ENCODE results near the gene ARHGEF25. TPM values are rescaled to one million over a fixed set of nuclear protein-coding genes. Genes with fewer than 3 reads are reported as not detected.

ARHGEF25 gene
- total RNA-seq, 1 experiment from 2014 or later: 5.2 TPM

DNA sequence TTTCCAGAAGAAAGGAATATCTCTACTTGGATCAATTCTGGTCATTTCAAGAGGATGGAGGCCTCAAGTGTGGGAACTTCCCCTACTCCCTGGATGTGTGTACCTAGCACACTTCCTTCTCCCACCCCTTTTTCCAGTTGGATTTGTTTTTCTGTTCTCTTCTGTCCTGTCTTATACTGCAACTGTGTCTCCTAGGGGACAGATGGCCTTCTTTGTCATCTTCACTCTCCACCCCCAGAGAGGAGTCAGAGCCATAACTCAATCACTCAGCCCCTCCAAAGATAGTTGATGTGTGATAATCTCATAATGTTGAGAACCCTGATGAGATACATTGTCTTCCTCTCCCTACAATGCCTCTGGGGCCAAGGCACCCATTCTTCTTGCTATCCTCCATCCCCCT, 8.7 kb upstream of the ARHGEF25 start:
- H3K4me1 ChIP-seq: peaks cover 6% of the 10 kb centered on the region; the same call in 1 of the 2 replicates
- H3K4me3 ChIP-seq (ENCODE audit: low read depth, low read length): no peak overlapping the region
- H3K27me3 Mint-ChIP-seq (ENCODE audit: insufficient read depth, unreplicated experiment): no peaks in the 10 kb centered on the region
- H3K9me3 ChIP-seq: no peaks in the 10 kb centered on the region
- no peaks in the 10 kb centered on the region for H3K9me3 Mint-ChIP-seq (ENCODE audit: unreplicated experiment)
- H3K27me3 ChIP-seq (replicated peaks; ENCODE audit: control insufficient read depth, insufficient read depth, low read length): no peaks in the 10 kb centered on the region
- DNase-seq: no peak
- ChIA-PET POLR2A (no interaction called here), CTCF (no interaction called here)
- H3K36me3 ChIP-seq (ENCODE audit: control insufficient read depth, insufficient read depth, low read length): peaks cover 3% of the 10 kb centered on the region
- H3K4me1 Mint-ChIP-seq (ENCODE audit: low read depth, unreplicated experiment): peaks cover 7% of the 10 kb centered on the region
- no peak overlapping the region for H3K4me3 Mint-ChIP-seq (ENCODE audit: unreplicated experiment)
- peaks cover 28% of the 10 kb centered on the region for H3K36me3 Mint-ChIP-seq (ENCODE audit: insufficient read depth, unreplicated experiment)
- intact Hi-C loops (cut with micrococcal nuclease; ENCODE audit: unreplicated experiment): no loop called here
- BruUV-seq (replicated peaks): no TSS peak
- no peak overlapping the region for H3K27ac Mint-ChIP-seq (ENCODE audit: unreplicated experiment)
- TF ChIP-seq, protein P1, sequence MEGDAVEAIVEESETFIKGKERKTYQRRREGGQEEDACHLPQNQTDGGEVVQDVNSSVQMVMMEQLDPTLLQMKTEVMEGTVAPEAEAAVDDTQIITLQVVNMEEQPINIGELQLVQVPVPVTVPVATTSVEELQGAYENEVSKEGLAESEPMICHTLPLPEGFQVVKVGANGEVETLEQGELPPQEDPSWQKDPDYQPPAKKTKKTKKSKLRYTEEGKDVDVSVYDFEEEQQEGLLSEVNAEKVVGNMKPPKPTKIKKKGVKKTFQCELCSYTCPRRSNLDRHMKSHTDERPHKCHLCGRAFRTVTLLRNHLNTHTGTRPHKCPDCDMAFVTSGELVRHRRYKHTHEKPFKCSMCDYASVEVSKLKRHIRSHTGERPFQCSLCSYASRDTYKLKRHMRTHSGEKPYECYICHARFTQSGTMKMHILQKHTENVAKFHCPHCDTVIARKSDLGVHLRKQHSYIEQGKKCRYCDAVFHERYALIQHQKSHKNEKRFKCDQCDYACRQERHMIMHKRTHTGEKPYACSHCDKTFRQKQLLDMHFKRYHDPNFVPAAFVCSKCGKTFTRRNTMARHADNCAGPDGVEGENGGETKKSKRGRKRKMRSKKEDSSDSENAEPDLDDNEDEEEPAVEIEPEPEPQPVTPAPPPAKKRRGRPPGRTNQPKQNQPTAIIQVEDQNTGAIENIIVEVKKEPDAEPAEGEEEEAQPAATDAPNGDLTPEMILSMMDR (IDR thresholded peaks at IDR 0.05; ENCODE audit: insufficient read depth in 1 of 2, low read depth in 1 of 2, low read length in 1 of 2, severe bottlenecking in 1 of 2, unreplicated experiment in 1 of 2): no peak

DNA sequence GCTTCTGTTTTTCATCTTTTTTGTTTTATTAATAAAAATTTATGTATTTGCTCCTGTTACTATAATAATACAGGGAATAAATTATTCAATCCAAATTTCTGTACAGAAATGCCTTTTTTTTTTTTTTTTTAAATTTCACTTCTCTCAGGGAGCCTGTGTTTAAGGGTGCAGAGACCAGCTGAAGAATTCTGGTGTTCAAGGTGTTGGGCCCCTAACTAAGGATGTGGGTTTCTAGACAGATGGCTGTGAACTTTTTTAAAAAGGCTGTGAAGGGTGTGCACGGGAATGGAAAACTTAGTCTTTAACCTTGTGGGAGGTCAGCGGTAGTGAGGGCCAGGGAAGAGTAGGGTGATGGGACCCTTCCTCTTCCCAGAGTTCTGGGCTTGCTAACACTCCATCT, 7.9 kb upstream of the ARHGEF25 start:
- no peaks in the 10 kb centered on the region for H3K9me3 Mint-ChIP-seq (ENCODE audit: unreplicated experiment)
- H3K4me3 Mint-ChIP-seq (ENCODE audit: unreplicated experiment): peak overlapping the region; percentile 74
- BruUV-seq (replicated peaks): no TSS peak
- POLR2A ChIA-PET: interaction anchor here (0.6 kb wide), 1 partner anchor 91 kb away, joined by 3 read pairs; no protein-coding TSS in a partner anchor
- no peaks in the 10 kb centered on the region for H3K27me3 Mint-ChIP-seq (ENCODE audit: insufficient read depth, unreplicated experiment)
- H3K36me3 ChIP-seq (ENCODE audit: control insufficient read depth, insufficient read depth, low read length): peaks cover 3% of the 10 kb centered on the region
- H3K36me3 Mint-ChIP-seq (ENCODE audit: insufficient read depth, unreplicated experiment): peaks cover 22% of the 10 kb centered on the region
- DNase-seq: no peak
- no peaks in the 10 kb centered on the region for H3K27me3 ChIP-seq (replicated peaks; ENCODE audit: control insufficient read depth, insufficient read depth, low read length)
- H3K4me3 ChIP-seq (ENCODE audit: low read depth, low read length): no peak overlapping the region
- H3K27ac Mint-ChIP-seq (ENCODE audit: unreplicated experiment): no peak overlapping the region
- CTCF ChIA-PET: interaction anchor here (0.8 to 1.4 kb wide), 3 partner anchors 11 to 56 kb away, joined by 3 to 6 read pairs (median 4); no protein-coding TSS in a partner anchor
- intact Hi-C loops (cut with micrococcal nuclease; ENCODE audit: unreplicated experiment): no loop called here
- H3K4me1 Mint-ChIP-seq (ENCODE audit: low read depth, unreplicated experiment): peaks cover 7% of the 10 kb centered on the region
- TF ChIP-seq, protein P1 (IDR thresholded peaks at IDR 0.05; ENCODE audit: insufficient read depth in 1 of 2, low read depth in 1 of 2, low read length in 1 of 2, severe bottlenecking in 1 of 2, unreplicated experiment in 1 of 2): no peak
- H3K4me1 ChIP-seq: peaks cover 6% of the 10 kb centered on the region; the same call in 1 of the 2 replicates
- no peaks in the 10 kb centered on the region for H3K9me3 ChIP-seq

DNA sequence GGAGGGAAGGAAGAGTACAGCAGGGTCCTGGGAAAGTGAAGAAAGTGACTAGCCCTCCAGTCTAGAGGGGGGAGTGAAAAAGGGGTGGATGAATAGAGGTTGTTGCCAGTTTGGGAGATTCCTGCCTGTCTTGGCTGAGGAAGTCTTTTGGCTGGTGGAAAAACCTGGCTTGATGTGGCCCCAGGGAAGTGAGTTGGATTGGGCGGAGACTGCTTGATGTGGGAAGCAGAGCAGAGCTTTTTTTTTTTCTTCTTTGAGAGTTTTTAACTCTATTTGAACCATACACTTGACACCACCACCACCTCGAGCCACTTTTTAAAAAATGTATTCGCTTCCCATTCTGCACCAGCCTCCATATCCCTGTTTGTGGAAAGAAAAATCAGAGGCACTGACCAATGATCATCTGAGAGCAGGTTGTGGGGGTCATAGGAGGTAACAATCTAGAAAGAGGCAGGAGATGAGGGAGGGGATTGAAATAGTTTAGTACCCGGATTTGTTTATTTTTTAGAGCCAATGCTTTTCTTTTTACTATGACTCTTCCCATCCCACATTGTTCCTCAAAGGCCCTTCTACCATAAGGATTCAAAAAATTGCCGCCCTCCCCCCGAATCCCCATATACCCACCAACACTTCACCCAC, 7.3 kb upstream of the ARHGEF25 start:
- ChIA-PET CTCF (interaction anchor here (0.8 to 1.4 kb wide), 3 partner anchors 12 to 57 kb away, joined by 3 to 6 read pairs (median 4); no protein-coding TSS in a partner anchor), POLR2A (interaction anchor here (0.6 to 0.7 kb wide), 2 partner anchors 81 to 92 kb away, joined by 3 read pairs; no protein-coding TSS in a partner anchor)
- H3K9me3 Mint-ChIP-seq (ENCODE audit: unreplicated experiment): no peaks in the 10 kb centered on the region
- peaks cover 7% of the 10 kb centered on the region for H3K4me1 Mint-ChIP-seq (ENCODE audit: low read depth, unreplicated experiment)
- H3K36me3 Mint-ChIP-seq (ENCODE audit: insufficient read depth, unreplicated experiment): peaks cover 18% of the 10 kb centered on the region
- H3K4me3 Mint-ChIP-seq (ENCODE audit: unreplicated experiment): peak overlapping the region; percentile 74
- intact Hi-C loops (cut with micrococcal nuclease; ENCODE audit: unreplicated experiment): no loop called here
- peak overlapping the region; percentile 62 for H3K4me3 ChIP-seq (ENCODE audit: low read depth, low read length)
- no peaks in the 10 kb centered on the region for H3K27me3 ChIP-seq (replicated peaks; ENCODE audit: control insufficient read depth, insufficient read depth, low read length)
- peaks cover 3% of the 10 kb centered on the region for H3K36me3 ChIP-seq (ENCODE audit: control insufficient read depth, insufficient read depth, low read length)
- TF ChIP-seq, protein P1 (IDR thresholded peaks at IDR 0.05; ENCODE audit: insufficient read depth in 1 of 2, low read depth in 1 of 2, low read length in 1 of 2, severe bottlenecking in 1 of 2, unreplicated experiment in 1 of 2): no peak
- H3K27me3 Mint-ChIP-seq (ENCODE audit: insufficient read depth, unreplicated experiment): no peaks in the 10 kb centered on the region
- H3K4me1 ChIP-seq: peaks cover 6% of the 10 kb centered on the region; the same call in 1 of the 2 replicates
- DNase-seq: peak in 1 of 2 experiments; percentile 18
- no peaks in the 10 kb centered on the region for H3K9me3 ChIP-seq
- BruUV-seq (replicated peaks): no TSS peak
- H3K27ac Mint-ChIP-seq (ENCODE audit: unreplicated experiment): peak overlapping the region; percentile 77

Data from Caco-2 (cell line).